ENCODE results near the gene KLF7. TPM values are rescaled to one million over a fixed set of nuclear protein-coding genes. Genes with fewer than 3 reads are reported as not detected.

The KLF7 gene
- total RNA-seq, 1 experiment from 2014 or later: 19.9 TPM

- DNase-seq: no peak
- Histone ChIP-seq H3K36me3 (replicated peaks; ENCODE audit: control insufficient read depth, insufficient read depth, low read length) (no peaks in the 10 kb centered on the region; the same call in 1 of the 2 replicates), H3K4me3 (ENCODE audit: insufficient read depth, low read depth, low read length) (no peak overlapping the region), H3K27me3 (ENCODE audit: control insufficient read depth, insufficient read depth, low read length) (no peaks in the 10 kb centered on the region)
These were observed 32.3 kb downstream of the KLF7 start for GRCh38 chr2:207133458-207133819.

- Histone ChIP-seq H3K27me3 (ENCODE audit: control insufficient read depth, insufficient read depth, low read length) (no peaks in the 10 kb centered on the region), H3K36me3 (replicated peaks; ENCODE audit: control insufficient read depth, insufficient read depth, low read length) (no peaks in the 10 kb centered on the region; the same call in 1 of the 2 replicates), H3K4me3 (ENCODE audit: insufficient read depth, low read depth, low read length) (no peak overlapping the region)
- DNase-seq: no peak
These were observed 33.7 kb downstream of the KLF7 start for GRCh38 chr2:207132019-207132418.

GRCh38 chr2:207131594-207131993 lies 34.2 kb downstream of the KLF7 start:
- Histone ChIP-seq H3K27me3 (ENCODE audit: control insufficient read depth, insufficient read depth, low read length) (no peaks in the 10 kb centered on the region), H3K4me3 (ENCODE audit: insufficient read depth, low read depth, low read length) (no peak overlapping the region), H3K36me3 (replicated peaks; ENCODE audit: control insufficient read depth, insufficient read depth, low read length) (no peaks in the 10 kb centered on the region; the same call in 1 of the 2 replicates)
- no peak for DNase-seq

GRCh38 chr2:207130958-207131521 lies 34.7 kb downstream of the KLF7 start:
- Histone ChIP-seq H3K36me3 (replicated peaks; ENCODE audit: control insufficient read depth, insufficient read depth, low read length) (no peaks in the 10 kb centered on the region; the same call in 1 of the 2 replicates), H3K4me3 (ENCODE audit: insufficient read depth, low read depth, low read length) (no peak overlapping the region), H3K27me3 (ENCODE audit: control insufficient read depth, insufficient read depth, low read length) (no peaks in the 10 kb centered on the region)
- no peak for DNase-seq

GRCh38 chr2:207129821-207130220 lies 35.9 kb downstream of the KLF7 start:
- no peaks in the 10 kb centered on the region for H3K27me3 ChIP-seq (ENCODE audit: control insufficient read depth, insufficient read depth, low read length)
- H3K4me3 ChIP-seq (ENCODE audit: insufficient read depth, low read depth, low read length): no peak overlapping the region
- no peak for DNase-seq
- no peaks in the 10 kb centered on the region; the same call in 1 of the 2 replicates for H3K36me3 ChIP-seq (replicated peaks; ENCODE audit: control insufficient read depth, insufficient read depth, low read length)

- Histone ChIP-seq H3K27me3 (ENCODE audit: control insufficient read depth, insufficient read depth, low read length) (no peaks in the 10 kb centered on the region), H3K36me3 (replicated peaks; ENCODE audit: control insufficient read depth, insufficient read depth, low read length) (peaks cover 2% of the 10 kb centered on the region), H3K4me3 (ENCODE audit: insufficient read depth, low read depth, low read length) (no peak overlapping the region)
- DNase-seq: no peak
These were observed 36.9 kb downstream of the KLF7 start for GRCh38 chr2:207128867-207129266.

GRCh38 chr2:207126724-207127308 lies 38.9 kb downstream of the KLF7 start:
- DNase-seq: no peak
- Histone ChIP-seq H3K36me3 (replicated peaks; ENCODE audit: control insufficient read depth, insufficient read depth, low read length) (peaks cover 2% of the 10 kb centered on the region), H3K4me3 (ENCODE audit: insufficient read depth, low read depth, low read length) (no peak overlapping the region), H3K27me3 (ENCODE audit: control insufficient read depth, insufficient read depth, low read length) (no peaks in the 10 kb centered on the region)

- Histone ChIP-seq H3K4me3 (ENCODE audit: insufficient read depth, low read depth, low read length) (no peak overlapping the region), H3K36me3 (replicated peaks; ENCODE audit: control insufficient read depth, insufficient read depth, low read length) (peaks cover 3% of the 10 kb centered on the region), H3K27me3 (ENCODE audit: control insufficient read depth, insufficient read depth, low read length) (no peaks in the 10 kb centered on the region)
- no peak for DNase-seq
These were observed 41.9 kb downstream of the KLF7 start for GRCh38 chr2:207123776-207124391.

GRCh38 chr2:207123335-207123744 lies 42.4 kb downstream of the KLF7 start:
- H3K27me3 ChIP-seq (ENCODE audit: control insufficient read depth, insufficient read depth, low read length): no peaks in the 10 kb centered on the region
- DNase-seq: peak; percentile 45
- H3K4me3 ChIP-seq (ENCODE audit: insufficient read depth, low read depth, low read length): no peak overlapping the region
- H3K36me3 ChIP-seq (replicated peaks; ENCODE audit: control insufficient read depth, insufficient read depth, low read length): peaks cover 3% of the 10 kb centered on the region

GRCh38 chr2:207122651-207123334 lies 43.0 kb downstream of the KLF7 start:
- no peaks in the 10 kb centered on the region for H3K27me3 ChIP-seq (ENCODE audit: control insufficient read depth, insufficient read depth, low read length)
- H3K4me3 ChIP-seq (ENCODE audit: insufficient read depth, low read depth, low read length): no peak overlapping the region
- no peak for DNase-seq
- H3K36me3 ChIP-seq (replicated peaks; ENCODE audit: control insufficient read depth, insufficient read depth, low read length): peaks cover 3% of the 10 kb centered on the region

- Histone ChIP-seq H3K27me3 (ENCODE audit: control insufficient read depth, insufficient read depth, low read length) (no peaks in the 10 kb centered on the region), H3K4me3 (ENCODE audit: insufficient read depth, low read depth, low read length) (no peak overlapping the region), H3K36me3 (replicated peaks; ENCODE audit: control insufficient read depth, insufficient read depth, low read length) (peaks cover 3% of the 10 kb centered on the region)
- no peak for DNase-seq
These were observed 44.0 kb downstream of the KLF7 start for GRCh38 chr2:207121784-207122183.

GRCh38 chr2:207119048-207119447 lies 46.7 kb downstream of the KLF7 start:
- no peaks in the 10 kb centered on the region for H3K27me3 ChIP-seq (ENCODE audit: control insufficient read depth, insufficient read depth, low read length)
- DNase-seq: no peak
- H3K4me3 ChIP-seq (ENCODE audit: insufficient read depth, low read depth, low read length): no peak overlapping the region
- peaks cover 2% of the 10 kb centered on the region for H3K36me3 ChIP-seq (replicated peaks; ENCODE audit: control insufficient read depth, insufficient read depth, low read length)

GRCh38 chr2:207117668-207118067 lies 48.1 kb downstream of the KLF7 start:
- Histone ChIP-seq H3K27me3 (ENCODE audit: control insufficient read depth, insufficient read depth, low read length) (no peaks in the 10 kb centered on the region), H3K4me3 (ENCODE audit: insufficient read depth, low read depth, low read length) (no peak overlapping the region), H3K36me3 (replicated peaks; ENCODE audit: control insufficient read depth, insufficient read depth, low read length) (peaks cover 1% of the 10 kb centered on the region)
- DNase-seq: no peak

GRCh38 chr2:207115715-207116364 lies 49.9 kb downstream of the KLF7 start:
- no peaks in the 10 kb centered on the region for H3K27me3 ChIP-seq (ENCODE audit: control insufficient read depth, insufficient read depth, low read length)
- H3K4me3 ChIP-seq (ENCODE audit: insufficient read depth, low read depth, low read length): no peak overlapping the region
- DNase-seq: no peak
- no peaks in the 10 kb centered on the region; the same call in 1 of the 2 replicates for H3K36me3 ChIP-seq (replicated peaks; ENCODE audit: control insufficient read depth, insufficient read depth, low read length)

Data from H7 (cell line).